ENCODE measurements around the gene CDH13. TPM values are rescaled to one million over a fixed set of nuclear protein-coding genes. Genes with fewer than 3 reads are reported as not detected.

CDH13 gene
- total and polyA plus RNA-seq, 2 donors (not counting 1 experiment from before 2014, with no cell fraction given) = 27.6 to 96.7 TPM

DNA sequence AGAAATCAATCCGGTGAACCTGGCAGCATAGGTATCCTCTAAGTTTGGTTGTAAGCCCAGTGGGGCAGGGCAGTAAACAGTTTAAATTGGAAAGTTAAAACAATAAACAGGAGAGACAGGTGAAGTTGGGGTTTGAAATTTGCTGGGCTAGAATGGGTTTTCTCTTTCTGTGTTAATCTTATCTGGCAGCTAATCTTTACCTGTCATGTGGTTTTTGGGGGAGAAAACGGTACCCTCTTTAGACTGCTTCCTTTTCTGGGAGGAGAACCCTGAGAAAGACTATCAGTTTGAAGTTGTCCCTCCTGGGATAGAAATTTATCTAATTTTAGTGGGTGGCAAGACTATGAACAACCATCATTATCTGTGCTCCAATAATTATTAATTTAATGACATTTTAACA is 24.0 kb downstream of the CDH13 start:
- Histone ChIP-seq H3K27me3 (ENCODE audit: control insufficient read depth, insufficient read depth, low read length) (no peaks in the 10 kb centered on the region), H3K27ac (ENCODE audit: insufficient read depth, low read length) (no peak overlapping the region), H3K4me1 (ENCODE audit: control insufficient read depth, extremely low read depth, insufficient read depth, low read length) (peaks cover 28% of the 10 kb centered on the region), H3K9ac (ENCODE audit: insufficient read depth, low read length) (no peak overlapping the region), H2AFZ (ENCODE audit: low read length) (no peak overlapping the region), H3K9me3 (ENCODE audit: control insufficient read depth, insufficient read depth, low read depth, low read length) (no peaks in the 10 kb centered on the region), H3K79me2 (ENCODE audit: control insufficient read depth, insufficient read depth, low read length) (peaks cover 2% of the 10 kb centered on the region), H3K36me3 (ENCODE audit: control insufficient read depth, insufficient read depth, low read length) (no peaks in the 10 kb centered on the region), H4K20me1 (ENCODE audit: control insufficient read depth, extremely low read depth, insufficient read depth, low read length) (no peaks in the 10 kb centered on the region), H3K4me2 (ENCODE audit: extremely low read depth, insufficient read depth, low read length) (no peak overlapping the region), H3K4me3 (replicated peaks in 1 of 4; ENCODE audit: control extremely low read depth in 1 of 4, insufficient read depth in 1 of 4, low read depth in 3 of 4, low read length in 4 of 4) (no peak overlapping the region)
- TF ChIP-seq, protein P1, sequence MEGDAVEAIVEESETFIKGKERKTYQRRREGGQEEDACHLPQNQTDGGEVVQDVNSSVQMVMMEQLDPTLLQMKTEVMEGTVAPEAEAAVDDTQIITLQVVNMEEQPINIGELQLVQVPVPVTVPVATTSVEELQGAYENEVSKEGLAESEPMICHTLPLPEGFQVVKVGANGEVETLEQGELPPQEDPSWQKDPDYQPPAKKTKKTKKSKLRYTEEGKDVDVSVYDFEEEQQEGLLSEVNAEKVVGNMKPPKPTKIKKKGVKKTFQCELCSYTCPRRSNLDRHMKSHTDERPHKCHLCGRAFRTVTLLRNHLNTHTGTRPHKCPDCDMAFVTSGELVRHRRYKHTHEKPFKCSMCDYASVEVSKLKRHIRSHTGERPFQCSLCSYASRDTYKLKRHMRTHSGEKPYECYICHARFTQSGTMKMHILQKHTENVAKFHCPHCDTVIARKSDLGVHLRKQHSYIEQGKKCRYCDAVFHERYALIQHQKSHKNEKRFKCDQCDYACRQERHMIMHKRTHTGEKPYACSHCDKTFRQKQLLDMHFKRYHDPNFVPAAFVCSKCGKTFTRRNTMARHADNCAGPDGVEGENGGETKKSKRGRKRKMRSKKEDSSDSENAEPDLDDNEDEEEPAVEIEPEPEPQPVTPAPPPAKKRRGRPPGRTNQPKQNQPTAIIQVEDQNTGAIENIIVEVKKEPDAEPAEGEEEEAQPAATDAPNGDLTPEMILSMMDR (conservative IDR thresholded peaks at IDR 0.05 in 1 of 2, IDR thresholded peaks at IDR 0.05 in 1 of 2; ENCODE audit: low read depth in 1 of 2, low read length in 2 of 2) = no peak
- TF ChIP-seq EZH2 (IDR thresholded peaks at IDR 0.05; ENCODE audit: low read length, missing control alignments) = no peak
- DNase-seq (ENCODE audit: low read depth in 2 of 2) = no peak

- H3K36me3 ChIP-seq (ENCODE audit: control insufficient read depth, insufficient read depth, low read length) = no peaks in the 10 kb centered on the region
- no peaks in the 10 kb centered on the region for H3K27me3 ChIP-seq (ENCODE audit: control insufficient read depth, insufficient read depth, low read length)
- H3K9me3 ChIP-seq (ENCODE audit: control insufficient read depth, insufficient read depth, low read depth, low read length) = no peaks in the 10 kb centered on the region
- H4K20me1 ChIP-seq (ENCODE audit: control insufficient read depth, extremely low read depth, insufficient read depth, low read length) = no peaks in the 10 kb centered on the region
- H3K27ac ChIP-seq (ENCODE audit: insufficient read depth, low read length) = peak overlapping the region; percentile 1
- no peak overlapping the region for H3K9ac ChIP-seq (ENCODE audit: insufficient read depth, low read length)
- H2AFZ ChIP-seq (ENCODE audit: low read length) = no peak overlapping the region
- TF ChIP-seq, protein P1 (conservative IDR thresholded peaks at IDR 0.05 in 1 of 2, IDR thresholded peaks at IDR 0.05 in 1 of 2; ENCODE audit: low read depth in 1 of 2, low read length in 2 of 2) = no peak
- TF ChIP-seq EZH2 (IDR thresholded peaks at IDR 0.05; ENCODE audit: low read length, missing control alignments) = no peak
- H3K4me1 ChIP-seq (ENCODE audit: control insufficient read depth, extremely low read depth, insufficient read depth, low read length) = peaks cover 31% of the 10 kb centered on the region
- H3K79me2 ChIP-seq (ENCODE audit: control insufficient read depth, insufficient read depth, low read length) = peaks cover 2% of the 10 kb centered on the region
- no peak overlapping the region for H3K4me2 ChIP-seq (ENCODE audit: extremely low read depth, insufficient read depth, low read length)
- no peak for DNase-seq (ENCODE audit: low read depth in 2 of 2)
- no peak overlapping the region for H3K4me3 ChIP-seq (replicated peaks in 1 of 4; ENCODE audit: control extremely low read depth in 1 of 4, insufficient read depth in 1 of 4, low read depth in 3 of 4, low read length in 4 of 4)
Observed at GRCh38 chr16:82651921-82652601, 25.3 kb downstream of the CDH13 start.

- H3K79me2 ChIP-seq (ENCODE audit: control insufficient read depth, insufficient read depth, low read length) = peaks cover 2% of the 10 kb centered on the region
- H3K9ac ChIP-seq (ENCODE audit: insufficient read depth, low read length) = no peak overlapping the region
- DNase-seq (ENCODE audit: low read depth in 2 of 2) = no peak
Observed at GRCh38 chr16:82652826-82653225, 26.1 kb downstream of the CDH13 start.

More at GRCh38 chr16:82652826-82653225, 26.1 kb downstream of the CDH13 start:
- TF ChIP-seq, protein P1 (conservative IDR thresholded peaks at IDR 0.05 in 1 of 2, IDR thresholded peaks at IDR 0.05 in 1 of 2; ENCODE audit: low read depth in 1 of 2, low read length in 2 of 2) = no peak
- no peak for TF ChIP-seq EZH2 (IDR thresholded peaks at IDR 0.05; ENCODE audit: low read length, missing control alignments)
- no peaks in the 10 kb centered on the region for H4K20me1 ChIP-seq (ENCODE audit: control insufficient read depth, extremely low read depth, insufficient read depth, low read length)
- no peaks in the 10 kb centered on the region for H3K27me3 ChIP-seq (ENCODE audit: control insufficient read depth, insufficient read depth, low read length)
- H3K9me3 ChIP-seq (ENCODE audit: control insufficient read depth, insufficient read depth, low read depth, low read length) = no peaks in the 10 kb centered on the region
- no peaks in the 10 kb centered on the region for H3K36me3 ChIP-seq (ENCODE audit: control insufficient read depth, insufficient read depth, low read length)
- no peak overlapping the region for H2AFZ ChIP-seq (ENCODE audit: low read length)
- H3K4me1 ChIP-seq (ENCODE audit: control insufficient read depth, extremely low read depth, insufficient read depth, low read length) = peaks cover 31% of the 10 kb centered on the region
- H3K4me2 ChIP-seq (ENCODE audit: extremely low read depth, insufficient read depth, low read length) = no peak overlapping the region
- peak overlapping the region; percentile 97 for H3K27ac ChIP-seq (ENCODE audit: insufficient read depth, low read length)
- H3K4me3 ChIP-seq (replicated peaks in 1 of 4; ENCODE audit: control extremely low read depth in 1 of 4, insufficient read depth in 1 of 4, low read depth in 3 of 4, low read length in 4 of 4) = no peak overlapping the region

All from fibroblast of lung (primary cell).